Measurements from ENCODE around the gene KCNJ11. TPM values are rescaled to one million over a fixed set of nuclear protein-coding genes. Genes with fewer than 3 reads are reported as not detected.

The KCNJ11 gene
- total and polyA plus RNA-seq, 2 of the 13 experiments (the other 11 are each of a cell fraction or from before 2014, with no cell fraction given), result 0.38 to 1.6 TPM

- TF ChIP-seq ZNF777 (CRISPR knock-in tag; IDR thresholded peaks at IDR 0.05) (no peak), ZNF160 (CRISPR knock-in tag; IDR thresholded peaks at IDR 0.05) (no peak), WIZ (CRISPR knock-in tag; IDR thresholded peaks at IDR 0.05) (no peak), NFE2 (CRISPR knock-in tag; IDR thresholded peaks at IDR 0.05) (no peak), ARID2 (CRISPR knock-in tag; IDR thresholded peaks at IDR 0.05; ENCODE audit: borderline replicate concordance) (no peak), CENPX (CRISPR knock-in tag; IDR thresholded peaks at IDR 0.05) (no peak), RBM39 (IDR thresholded peaks at IDR 0.05; ENCODE audit: low read depth, low read length, poor library complexity, severe bottlenecking) (no peak), ZNF367 (CRISPR knock-in tag; IDR thresholded peaks at IDR 0.05; ENCODE audit: borderline replicate concordance) (no peak), ZNF607 (CRISPR knock-in tag; IDR thresholded peaks at IDR 0.05; ENCODE audit: borderline replicate concordance) (peak; percentile 68; the same call in 1 of the 2 replicates), FOXP4 (CRISPR knock-in tag; IDR thresholded peaks at IDR 0.05) (no peak), GATA4 (IDR thresholded peaks at IDR 0.05; ENCODE audit: borderline replicate concordance, low read depth) (no peak), KLF16 (CRISPR knock-in tag; IDR thresholded peaks at IDR 0.05) (no peak), ZNF788 (CRISPR knock-in tag; IDR thresholded peaks at IDR 0.05; ENCODE audit: borderline replicate concordance) (no peak), SIN3B (IDR thresholded peaks at IDR 0.05; ENCODE audit: low read length) (no peak), SP4 (CRISPR knock-in tag; IDR thresholded peaks at IDR 0.05) (no peak), DR1 (CRISPR knock-in tag; IDR thresholded peaks at IDR 0.05) (no peak), ZNF432 (CRISPR knock-in tag; IDR thresholded peaks at IDR 0.05; ENCODE audit: borderline replicate concordance) (no peak)
- TF ChIP-seq, protein P1, sequence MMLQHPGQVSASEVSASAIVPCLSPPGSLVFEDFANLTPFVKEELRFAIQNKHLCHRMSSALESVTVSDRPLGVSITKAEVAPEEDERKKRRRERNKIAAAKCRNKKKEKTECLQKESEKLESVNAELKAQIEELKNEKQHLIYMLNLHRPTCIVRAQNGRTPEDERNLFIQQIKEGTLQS (CRISPR knock-in tag; IDR thresholded peaks at IDR 0.05), result 0 out of 2 replicates have a peak, but pooled peaks have one; percentile 46
- TF ChIP-seq, protein P2, sequence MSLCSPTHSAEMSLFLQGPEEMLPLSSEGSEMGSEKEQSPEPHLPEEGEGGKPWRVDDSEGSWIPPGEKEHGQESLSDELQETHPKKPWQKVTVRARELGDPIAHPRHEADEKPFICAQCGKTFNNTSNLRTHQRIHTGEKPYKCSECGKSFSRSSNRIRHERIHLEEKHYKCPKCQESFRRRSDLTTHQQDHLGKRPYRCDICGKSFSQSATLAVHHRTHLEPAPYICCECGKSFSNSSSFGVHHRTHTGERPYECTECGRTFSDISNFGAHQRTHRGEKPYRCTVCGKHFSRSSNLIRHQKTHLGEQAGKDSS (CRISPR knock-in tag; IDR thresholded peaks at IDR 0.05; ENCODE audit: borderline replicate concordance, low read depth), result 0 out of 2 replicates have a peak, but pooled peaks have one; percentile 50
- TF ChIP-seq, protein P3, sequence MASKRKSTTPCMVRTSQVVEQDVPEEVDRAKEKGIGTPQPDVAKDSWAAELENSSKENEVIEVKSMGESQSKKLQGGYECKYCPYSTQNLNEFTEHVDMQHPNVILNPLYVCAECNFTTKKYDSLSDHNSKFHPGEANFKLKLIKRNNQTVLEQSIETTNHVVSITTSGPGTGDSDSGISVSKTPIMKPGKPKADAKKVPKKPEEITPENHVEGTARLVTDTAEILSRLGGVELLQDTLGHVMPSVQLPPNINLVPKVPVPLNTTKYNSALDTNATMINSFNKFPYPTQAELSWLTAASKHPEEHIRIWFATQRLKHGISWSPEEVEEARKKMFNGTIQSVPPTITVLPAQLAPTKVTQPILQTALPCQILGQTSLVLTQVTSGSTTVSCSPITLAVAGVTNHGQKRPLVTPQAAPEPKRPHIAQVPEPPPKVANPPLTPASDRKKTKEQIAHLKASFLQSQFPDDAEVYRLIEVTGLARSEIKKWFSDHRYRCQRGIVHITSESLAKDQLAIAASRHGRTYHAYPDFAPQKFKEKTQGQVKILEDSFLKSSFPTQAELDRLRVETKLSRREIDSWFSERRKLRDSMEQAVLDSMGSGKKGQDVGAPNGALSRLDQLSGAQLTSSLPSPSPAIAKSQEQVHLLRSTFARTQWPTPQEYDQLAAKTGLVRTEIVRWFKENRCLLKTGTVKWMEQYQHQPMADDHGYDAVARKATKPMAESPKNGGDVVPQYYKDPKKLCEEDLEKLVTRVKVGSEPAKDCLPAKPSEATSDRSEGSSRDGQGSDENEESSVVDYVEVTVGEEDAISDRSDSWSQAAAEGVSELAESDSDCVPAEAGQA (IDR thresholded peaks at IDR 0.05; ENCODE audit: low read depth), result no peak
- TF ChIP-seq, protein P3 (CRISPR knock-in tag; IDR thresholded peaks at IDR 0.05; ENCODE audit: borderline replicate concordance), result no peak
Measured at GRCh38 chr11:17423533-17424310, 35.3 kb upstream of the KCNJ11 start (continued).
